SHP77 (cell line): ENCODE measurements around the gene OARD1.

ENCODE experiments used
- DNase-seq, 2 experiments: peaks; one replicate each; lab custom pipeline; 2025; lab: John Stamatoyannopoulos, UW

Gene OARD1

DNA sequence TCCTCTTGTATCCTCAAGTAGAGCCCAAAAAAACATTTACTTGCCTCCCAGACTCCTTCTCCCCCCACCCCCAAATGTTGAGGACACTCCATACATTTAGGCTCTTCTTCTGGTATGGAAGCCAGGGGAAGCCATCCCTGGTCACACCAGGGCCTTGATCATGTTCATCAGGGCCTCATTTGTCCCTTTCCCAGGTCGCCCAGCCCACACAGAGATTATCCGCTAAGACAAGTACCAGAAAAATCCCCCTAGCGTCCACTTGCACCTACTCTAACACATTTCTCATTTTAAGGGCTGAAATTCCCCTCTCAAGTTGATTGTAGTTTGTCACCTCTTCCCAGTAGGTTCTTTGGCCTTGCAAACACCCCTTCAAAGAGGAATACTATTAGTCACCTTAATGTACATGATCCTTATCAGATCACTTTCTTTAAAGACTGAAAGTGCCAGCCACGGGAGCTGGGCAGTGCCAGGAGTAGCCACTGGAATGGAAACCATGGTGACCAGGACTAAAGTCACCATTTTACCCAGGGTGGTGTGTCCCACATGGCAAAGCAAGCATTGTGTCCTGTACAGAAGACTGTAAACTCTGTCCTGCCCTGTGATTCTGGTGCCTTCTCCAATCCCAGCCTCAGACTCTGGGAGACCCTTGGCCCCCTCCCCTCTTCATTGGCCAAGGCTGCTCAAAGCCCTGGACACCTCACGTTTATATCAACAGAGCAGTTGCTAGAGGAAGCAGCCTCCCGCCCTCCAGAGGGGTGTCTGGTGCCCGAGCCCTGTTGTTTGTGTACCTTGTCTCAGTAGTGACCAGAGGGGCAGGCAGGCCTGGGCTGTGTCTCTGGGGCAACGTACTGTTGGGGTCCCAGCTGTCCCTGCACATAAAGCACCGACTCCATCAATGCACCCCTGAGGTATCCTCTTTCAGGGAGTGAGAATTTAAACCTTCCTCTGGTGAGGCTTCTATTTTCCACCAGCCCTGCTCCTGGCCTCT, 24.1 kb downstream of the OARD1 start:
- no peak for DNase-seq

GRCh38 chr6:41047306-41047705, 24.9 kb downstream of the OARD1 start:
- no peak for DNase-seq

GRCh38 chr6:41046084-41046483, 26.1 kb downstream of the OARD1 start:
- no peak for DNase-seq

- DNase-seq, result no peak
These were observed 26.5 kb downstream of the OARD1 start for GRCh38 chr6:41045664-41046063.

DNA sequence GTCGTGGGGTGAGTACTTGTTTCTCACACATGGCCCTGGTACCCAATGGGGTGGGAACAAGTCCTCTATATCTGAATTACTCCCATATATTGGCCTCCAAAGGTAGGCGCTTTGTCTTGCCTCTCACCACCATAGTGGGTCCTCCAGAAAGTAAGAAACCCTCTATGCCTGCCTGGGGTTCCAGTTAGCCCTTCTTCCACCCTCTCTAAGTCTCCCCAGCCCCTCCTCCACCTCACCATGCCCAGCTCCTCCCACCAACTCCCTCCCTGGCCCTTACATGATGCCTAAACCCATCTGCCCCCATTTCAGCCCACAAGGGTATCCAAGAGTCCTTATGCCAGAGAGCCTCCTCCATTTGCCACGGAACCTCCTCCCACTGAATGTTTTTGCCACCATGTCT, 29.0 kb downstream of the OARD1 start:
- no peak for DNase-seq

- no peak for DNase-seq
These were observed 29.7 kb downstream of the OARD1 start, which contains the start of gene TSPO2 for GRCh38 chr6:41042226-41043055. Gene TSPO2, plus strand, starts transcription at chr6:41042467. Its CDS starts 519 bp downstream, at chr6:41042986.

- DNase-seq, result no peak
These were observed 31.1 kb downstream of the OARD1 start for GRCh38 chr6:41040940-41041536.

- DNase-seq, result no peak
These were observed 31.8 kb downstream of the OARD1 start for GRCh38 chr6:41040101-41040939.

DNA sequence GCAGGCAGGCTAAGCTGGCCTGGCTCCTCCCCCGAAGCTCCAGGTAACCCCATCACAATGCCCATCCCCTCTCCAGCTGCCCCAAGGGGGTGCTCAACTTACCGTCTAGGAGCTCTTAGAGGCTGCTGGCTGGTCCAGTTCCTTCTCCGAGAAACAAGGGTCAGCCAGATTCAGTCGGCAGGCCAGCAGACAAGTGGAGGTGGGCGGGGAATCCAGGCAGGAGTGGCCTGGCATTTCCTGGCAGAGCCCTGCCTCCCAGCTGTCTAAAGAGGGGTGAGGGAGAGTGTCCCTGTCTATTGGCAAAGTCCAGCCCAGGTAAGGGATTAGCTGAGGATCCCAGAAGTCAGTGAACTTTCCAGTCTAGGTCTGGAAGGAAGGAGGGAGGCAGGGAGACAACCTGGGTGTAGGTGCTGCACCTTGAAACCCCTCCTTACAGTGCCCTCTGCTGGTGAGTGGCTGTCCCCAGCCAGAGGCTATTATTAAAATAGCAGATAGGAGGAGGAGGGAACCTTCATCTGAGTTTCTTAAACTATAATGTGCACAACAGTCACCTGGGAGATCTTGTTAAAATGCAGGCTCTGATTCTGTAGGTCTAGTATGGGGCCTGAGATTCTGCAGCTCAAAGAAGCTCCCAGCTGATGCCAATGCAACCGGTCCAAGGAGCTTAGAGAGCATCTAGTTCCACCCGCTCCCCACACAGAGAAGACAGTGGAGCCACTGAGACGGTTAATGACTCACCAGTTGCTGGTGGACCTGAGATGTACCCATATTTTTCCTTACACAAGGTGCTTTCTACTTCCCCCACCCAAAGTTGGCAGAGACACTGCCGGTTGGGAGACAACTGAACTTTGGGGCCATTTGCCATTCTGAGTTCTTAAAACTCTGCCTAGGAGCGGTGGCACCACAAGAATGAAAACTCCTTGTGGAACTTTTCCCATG, 32.8 kb downstream of the OARD1 start, which contains the start of gene UNC5CL:
TSS of gene UNC5CL (minus strand) at position 162 of the 939 bp plus-strand sequence. CDS start 4,147 bp downstream, outside the sequence.
- peak; percentile 44 to 59 for DNase-seq

GRCh38 chr6:41038205-41038604, 34.0 kb downstream of the OARD1 start:
- no peak for DNase-seq

DNA sequence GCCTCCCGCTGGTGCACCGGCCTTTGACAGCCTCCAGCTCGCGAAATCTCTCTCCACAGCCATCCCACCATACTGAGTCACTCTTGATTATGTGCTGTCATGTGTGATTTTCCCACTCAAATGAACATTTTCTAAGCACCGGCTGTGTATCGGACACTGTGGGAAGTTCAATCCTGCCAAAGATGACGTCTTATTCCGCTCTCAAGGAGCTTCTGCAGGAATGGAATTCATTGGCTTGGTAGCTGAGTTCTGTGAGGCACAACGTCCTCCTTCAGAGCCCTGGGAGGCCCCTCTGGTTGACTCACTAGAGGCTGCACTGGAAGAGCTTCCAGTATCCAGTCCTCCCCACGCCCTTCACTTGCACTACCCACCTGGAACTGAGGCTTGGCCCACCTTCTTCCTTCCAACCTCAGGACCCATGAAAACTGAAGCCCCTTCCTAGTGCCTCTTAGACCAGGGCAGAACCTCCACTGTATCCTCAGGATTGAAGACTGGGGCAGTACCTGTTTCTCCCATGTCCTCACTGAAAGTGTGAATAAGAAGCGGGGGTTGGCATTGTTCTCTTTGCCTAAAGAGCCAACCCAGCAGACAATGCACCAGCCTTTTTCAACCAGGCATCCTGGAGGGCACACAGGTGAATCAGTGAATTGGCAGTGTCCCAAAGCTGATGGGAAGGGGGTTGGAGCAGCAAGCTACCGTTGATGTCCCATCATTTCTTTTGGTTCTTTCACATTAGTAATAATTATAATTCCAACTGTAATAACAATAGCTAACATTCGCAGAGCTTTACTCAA, 34.9 kb downstream of the OARD1 start:
- DNase-seq, result no peak

- no peak for DNase-seq
These were observed 35.6 kb downstream of the OARD1 start for GRCh38 chr6:41036601-41037000.

GRCh38 chr6:41036186-41036585, 36.0 kb downstream of the OARD1 start:
- no peak for DNase-seq

DNA sequence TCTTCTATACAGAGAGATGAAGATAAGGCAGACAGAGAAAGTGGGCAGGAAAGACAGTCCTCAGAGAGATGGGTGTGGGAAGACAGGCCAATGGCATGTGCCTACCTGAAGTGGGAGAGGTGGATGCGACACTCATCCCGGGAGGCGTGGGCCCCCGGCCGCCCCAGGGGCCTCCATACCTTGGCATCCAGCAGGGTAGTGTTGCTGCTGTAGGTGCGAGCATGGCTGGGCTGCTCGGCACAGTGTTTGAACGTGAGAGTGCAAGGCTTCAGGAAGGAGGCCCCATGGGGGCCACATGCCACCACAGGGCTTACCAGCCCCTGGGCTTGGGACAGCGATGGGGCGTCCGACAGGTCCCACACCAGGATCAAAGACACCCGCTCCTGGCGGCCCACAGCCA, 38.4 kb downstream of the OARD1 start:
- DNase-seq, result no peak

- no peak for DNase-seq
These were observed 39.3 kb downstream of the OARD1 start for GRCh38 chr6:41032830-41033229.

DNA sequence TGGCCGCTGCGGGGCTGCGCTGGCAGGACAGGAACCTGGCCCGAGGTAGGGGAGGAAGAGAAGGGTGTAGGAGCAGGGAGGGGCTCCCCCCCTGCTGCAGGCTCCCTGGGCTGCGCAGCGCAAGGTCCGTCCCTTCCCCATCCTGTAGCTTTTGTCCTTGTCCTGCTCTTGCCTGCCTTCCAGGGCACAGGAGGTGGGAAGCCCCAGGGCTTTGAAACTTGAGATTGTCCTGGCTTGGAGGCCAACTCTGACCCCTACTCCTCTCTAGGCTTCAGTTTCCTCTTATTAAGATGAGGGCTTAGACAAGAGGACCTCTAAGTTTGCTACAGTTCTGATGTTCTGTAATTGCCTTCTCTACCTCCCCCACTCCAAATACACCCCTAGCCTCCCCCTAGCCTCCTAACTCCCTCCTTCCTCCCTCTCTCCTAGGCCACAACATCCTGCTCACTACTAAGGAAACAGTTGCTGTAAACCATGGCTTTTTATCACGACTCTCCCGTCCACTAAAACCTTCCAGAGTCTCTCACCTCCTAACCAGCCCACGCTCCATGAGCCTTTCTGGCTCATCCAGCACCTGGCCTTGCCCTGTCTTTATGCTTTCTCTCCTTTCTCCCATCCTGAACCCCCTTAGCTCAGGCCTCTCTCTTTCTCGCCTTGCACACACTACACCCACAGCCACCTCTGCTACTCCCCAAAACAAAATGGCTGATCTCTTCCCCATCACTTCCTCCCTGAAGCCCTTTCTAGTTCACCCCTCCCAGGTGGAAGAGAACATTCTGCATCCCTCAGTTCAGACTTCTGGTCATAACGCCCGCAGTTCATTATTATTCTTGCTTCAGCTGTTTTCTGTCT, 43.4 kb downstream of the OARD1 start:
- DNase-seq, result peak in 1 of 2 experiments; percentile 30

- DNase-seq, result peak; percentile 73 to 75
These were observed 44.2 kb downstream of the OARD1 start for GRCh38 chr6:41027799-41028560.
